IPS-NIHi7 (cell line): ENCODE results near the gene MIB2.
"Not testable (repeated sequence)": the region's sequence is repeated elsewhere in the genome, so short reads cannot be mapped to it uniquely, and the experiment has no call there.

Experiments
- DNase-seq: peaks from one replicate; pipeline ENCODE4 v3.0.0; 2012; ENCODE audit warnings: mixed read lengths; ENCODE audit errors: extremely low spot score

MIB2 gene

DNA sequence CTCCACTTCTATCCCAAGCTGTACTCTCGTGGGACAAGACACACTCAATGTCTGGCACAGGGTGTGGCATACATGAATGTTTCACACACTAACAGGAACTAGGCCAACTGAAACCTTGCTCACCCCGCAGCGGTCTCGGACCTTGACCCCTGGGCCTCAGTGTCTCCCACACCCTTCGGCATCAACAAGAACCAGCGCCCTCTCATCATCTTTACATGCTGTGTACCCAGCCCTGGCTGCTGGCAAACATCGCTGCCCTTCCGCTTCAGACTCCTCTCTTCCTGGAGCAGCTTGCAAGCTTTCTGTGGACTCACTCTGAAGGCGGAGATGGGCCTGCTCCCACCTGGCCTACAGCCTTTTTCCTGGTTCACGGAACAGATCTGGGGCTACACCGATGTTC lies 33.0 kb downstream of the MIB2 start:
- not testable (repeated sequence) for DNase-seq

DNA sequence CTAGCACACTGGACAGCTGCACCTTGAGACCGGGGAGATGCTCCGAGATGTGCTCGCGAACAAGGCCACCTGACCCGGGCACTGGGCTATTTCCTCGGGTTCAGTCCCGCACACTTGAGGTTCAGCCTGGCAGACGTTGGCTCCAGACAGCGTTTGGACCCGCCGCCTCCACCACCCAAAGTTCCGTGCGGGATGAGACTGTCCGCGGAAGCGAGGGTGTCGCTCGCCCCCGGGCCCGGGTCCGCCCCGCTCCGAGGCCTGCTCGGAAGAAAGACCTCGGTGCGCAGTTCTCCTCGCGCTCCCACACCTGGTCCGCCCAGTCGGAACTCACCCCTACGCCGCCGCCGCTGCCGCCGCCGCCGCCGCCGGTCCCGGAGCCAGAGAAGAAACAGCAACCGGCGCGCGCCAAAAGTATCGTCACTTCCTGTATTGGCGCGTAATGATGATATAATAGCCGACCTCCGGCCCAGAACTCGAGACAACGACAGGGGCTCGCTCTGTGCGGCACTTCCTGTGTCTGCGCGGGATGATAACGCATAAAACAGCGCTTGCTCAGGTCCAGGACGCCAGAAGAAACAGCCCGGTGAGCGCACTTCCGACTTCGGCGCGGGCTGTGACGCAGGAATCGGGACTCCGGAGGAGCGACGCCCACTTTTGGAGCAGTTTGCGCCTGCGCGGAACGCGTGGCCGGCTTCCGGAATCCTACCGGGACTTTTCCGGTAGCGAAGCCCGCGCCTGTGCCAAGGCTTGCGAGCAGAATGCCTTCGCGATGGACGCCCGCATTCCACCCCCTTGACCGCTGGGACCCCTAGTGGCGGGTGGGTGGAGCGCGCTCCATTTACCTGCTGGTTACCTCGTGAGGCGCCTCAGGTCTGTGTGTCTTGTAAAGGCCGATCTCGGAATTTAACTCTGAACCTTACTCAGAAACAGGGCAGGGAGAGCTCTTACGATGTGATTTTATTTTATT lies 43.6 kb downstream of the MIB2 start, which contains the start of gene CDK11B:
TSS of gene CDK11B (minus strand) at position 422 of the 967 bp plus-strand sequence. CDS start 1,519 bp downstream, outside the sequence.
- DNase-seq: peak; percentile 92

DNA sequence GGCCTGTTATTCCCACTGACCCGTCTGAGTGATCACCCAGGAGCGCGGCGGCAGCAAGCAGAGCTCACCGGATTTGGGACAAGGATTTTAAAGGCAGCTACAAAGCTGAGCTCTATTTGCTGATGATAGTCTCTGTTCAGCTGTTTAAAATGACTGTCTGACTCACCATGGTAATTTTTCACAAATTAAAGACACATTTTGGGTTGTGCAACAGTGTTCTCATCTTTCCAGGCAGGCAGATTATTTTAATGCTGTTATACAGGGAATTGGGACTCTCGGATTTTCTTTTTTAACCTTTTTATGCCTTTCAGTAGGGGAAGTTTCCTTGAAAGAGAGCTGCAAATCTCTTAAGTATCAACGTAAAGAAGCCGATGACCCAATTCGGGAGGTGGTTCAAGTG lies 47.1 kb downstream of the MIB2 start:
- DNase-seq: not testable (repeated sequence)

DNA sequence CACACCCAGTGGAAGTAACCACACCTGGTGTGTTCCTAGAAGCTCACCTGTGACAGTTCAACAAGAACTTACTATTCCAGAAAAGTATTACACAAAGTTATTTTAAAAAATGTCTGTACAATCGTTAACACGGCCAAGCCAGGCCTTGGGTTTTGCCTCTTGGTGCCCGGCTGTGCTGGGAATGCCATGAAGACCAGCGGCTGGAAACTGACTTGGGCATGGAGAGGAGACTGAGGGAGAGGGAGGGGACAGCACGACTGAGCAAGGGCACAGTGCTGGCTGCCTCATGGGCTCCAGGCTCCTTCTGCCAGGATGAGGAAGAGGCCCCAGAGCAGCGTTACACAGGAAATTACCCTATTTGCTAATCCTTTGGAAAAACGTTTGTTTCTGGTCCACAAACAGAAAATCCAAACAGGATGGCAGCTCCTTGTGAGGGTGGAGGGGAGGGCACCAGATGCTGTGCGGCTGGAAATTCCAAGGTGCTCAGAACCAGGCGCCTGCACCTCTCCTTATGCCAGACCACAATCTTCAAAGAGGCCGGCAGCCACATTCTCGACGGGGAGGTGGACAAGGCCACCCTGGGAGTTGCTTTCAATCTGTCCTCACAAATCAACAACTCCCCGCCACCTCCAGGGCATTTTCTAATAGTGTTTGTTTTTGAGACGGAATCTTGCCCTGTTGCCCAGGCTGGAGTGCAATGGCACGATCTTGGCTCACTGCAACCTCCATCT lies 47.7 kb downstream of the MIB2 start:
- DNase-seq: not testable (repeated sequence)

DNA sequence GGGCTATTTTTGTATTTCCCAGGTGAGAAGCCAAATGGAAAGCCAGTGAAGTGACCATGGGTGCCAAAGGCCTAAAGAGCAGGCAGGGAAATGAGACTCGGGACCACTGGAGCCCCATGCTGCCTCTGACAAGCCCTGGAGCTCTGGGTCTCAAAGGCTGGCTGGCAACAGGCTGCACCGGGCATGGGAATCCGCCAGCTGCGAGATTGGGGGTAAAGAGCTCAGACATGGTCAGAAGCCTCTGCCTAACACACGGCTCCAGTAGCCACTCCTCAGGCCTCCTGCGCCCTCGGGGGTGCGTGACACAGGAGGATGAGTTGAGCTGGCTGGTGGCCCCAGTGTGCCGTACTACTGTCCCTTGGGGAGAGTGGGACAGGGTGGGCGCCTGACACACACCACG lies 49.0 kb downstream of the MIB2 start:
- DNase-seq: not testable (repeated sequence)

DNA sequence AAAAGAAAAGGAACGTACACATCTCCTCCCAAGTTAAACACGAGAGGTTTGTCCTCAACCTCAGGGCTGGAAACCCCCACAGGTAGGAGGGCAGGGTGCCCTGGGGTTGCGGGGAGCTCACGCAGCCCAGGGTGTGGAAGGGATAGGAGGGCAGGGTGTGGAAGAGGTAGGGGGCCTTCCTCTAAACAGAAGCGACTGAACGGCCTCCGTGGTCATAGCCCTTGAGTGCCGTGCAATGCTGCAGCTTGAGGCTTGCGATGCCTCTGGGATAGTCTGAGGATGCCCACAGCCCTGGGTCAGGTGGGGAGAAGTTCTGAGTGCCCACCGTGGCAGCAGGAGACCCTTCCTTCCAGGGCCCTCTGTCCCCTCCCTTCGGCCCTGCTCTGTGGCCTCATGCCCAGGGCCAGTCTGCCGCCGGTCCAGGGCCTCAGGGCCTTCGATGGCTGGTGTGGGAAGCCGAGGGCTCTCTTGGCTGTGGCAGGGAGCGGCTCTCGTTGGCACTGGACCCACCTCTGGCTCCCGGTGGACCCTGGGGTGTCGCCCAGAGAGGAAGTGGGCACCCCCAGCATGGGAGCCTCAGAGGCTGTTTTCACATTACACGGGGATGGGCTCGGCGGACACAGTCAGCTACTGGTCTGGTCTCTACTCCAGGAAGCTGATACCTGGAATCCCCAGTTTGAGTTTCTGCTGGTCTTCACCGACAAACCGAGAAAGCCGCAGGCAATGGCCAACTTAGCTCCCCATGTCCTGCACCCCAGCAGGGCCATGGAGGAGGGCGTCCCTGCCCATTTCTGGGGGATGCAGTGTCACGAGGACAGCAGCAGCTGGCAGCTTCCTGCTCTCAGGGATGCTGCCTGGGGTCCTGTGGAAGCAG lies 49.9 kb downstream of the MIB2 start:
- DNase-seq: no peak

DNA sequence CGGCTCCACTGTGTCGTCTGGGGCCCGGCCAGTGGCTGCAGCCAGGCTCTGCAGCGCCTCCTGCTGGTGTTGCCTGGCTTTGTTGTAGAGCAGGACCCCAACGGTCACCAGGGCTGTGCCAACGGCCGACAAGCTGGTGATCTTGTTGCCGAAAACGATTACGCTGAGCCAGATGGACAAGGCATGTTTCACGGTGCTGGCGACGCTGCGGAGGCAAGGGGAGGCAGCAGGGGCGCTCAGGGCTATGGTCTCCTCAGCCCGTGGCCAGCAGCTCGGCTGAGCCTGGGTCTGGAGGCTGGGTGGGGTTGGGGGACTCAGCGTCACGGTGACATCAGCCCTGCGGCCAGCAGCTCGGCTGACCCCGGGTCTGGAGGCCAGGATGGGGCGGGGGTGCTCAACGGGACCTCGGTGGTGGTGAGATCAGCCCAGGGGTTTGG lies 50.5 kb downstream of the MIB2 start:
- peak; percentile 62 for DNase-seq

DNA sequence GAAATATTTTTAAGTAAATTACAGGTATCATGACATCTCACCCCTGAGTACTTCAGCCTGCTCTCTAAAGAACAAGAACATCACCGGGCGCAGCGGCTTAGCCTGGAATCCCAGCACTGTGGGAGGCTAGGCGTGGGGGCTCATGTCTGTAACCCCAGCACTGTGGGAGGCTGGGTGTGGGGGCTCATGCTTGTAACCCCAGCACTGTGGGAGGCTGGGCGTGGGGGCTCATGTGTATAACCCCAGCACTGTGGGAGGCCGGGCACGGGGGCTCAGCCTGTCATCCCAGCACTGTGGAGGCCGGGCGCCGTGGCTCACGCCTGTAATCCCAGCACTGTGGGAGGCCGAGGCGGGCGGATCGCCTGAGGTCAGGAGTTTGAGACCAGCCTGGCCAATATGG lies 51.2 kb downstream of the MIB2 start:
- DNase-seq: no peak

DNA sequence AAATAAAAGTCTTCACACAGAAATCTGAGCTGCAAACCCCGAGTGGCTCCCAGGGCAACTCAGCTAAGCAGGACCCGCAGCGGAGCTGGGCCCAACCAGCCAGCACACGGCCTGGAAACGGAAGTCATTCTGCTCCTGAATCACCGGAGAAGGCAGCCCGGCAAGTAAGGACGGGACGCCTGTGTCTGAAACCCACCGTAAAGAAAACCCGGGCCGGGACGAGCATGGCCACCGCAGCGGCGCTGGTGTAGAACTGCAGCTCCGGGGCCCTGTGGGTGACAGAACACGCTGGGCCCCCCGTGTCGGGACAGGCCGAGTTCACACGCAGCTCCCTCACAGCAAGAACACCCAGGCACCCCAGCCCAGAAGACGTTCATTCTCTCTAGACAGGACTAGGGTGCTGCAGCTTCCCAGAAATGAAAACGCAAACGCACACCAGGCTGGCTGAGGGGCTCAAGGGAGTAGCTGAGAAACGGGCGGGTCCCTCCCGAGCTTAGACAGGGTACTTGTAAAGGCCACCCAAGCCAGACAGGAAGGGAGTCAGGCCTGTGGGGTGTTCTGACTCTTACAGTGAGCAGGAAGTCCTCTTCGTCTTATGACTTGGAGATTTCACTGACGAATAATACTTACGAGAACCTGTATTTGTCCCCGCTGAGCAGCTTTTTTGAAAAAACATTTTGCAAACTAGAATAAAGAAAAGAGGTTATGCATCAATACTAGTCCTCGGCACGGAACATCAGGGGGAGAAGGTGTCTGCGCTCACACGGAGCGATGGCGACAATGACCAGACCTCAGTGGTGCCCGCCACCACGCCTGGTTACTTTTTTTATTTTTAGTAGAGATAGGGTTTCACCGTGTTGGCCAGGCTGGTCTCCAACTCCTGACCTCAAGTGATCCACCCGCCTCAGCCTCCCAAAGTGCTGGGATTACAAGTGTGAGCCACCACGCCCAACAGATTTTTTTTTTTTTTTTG lies 54.5 kb downstream of the MIB2 start:
- DNase-seq: no peak

DNA sequence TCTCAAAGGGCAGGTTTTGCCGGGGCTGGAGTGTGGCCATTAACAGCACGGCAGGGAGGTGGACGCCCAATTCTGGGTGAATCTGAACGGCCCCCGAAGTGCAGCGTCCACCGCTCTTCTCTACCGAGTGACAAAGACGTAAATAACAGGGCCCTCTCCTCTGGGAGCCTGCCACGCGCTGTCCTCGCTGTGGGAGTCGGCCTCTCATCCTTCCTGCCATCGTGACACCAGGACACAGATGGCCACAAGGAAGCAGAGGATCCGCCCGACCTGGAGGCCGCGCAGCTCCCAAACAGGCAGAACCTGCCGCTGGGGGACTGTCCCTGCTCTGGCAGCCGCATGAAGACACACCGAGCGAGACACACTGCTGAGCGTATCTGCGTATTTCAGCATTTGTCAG lies 55.6 kb downstream of the MIB2 start:
- no peak for DNase-seq

DNA sequence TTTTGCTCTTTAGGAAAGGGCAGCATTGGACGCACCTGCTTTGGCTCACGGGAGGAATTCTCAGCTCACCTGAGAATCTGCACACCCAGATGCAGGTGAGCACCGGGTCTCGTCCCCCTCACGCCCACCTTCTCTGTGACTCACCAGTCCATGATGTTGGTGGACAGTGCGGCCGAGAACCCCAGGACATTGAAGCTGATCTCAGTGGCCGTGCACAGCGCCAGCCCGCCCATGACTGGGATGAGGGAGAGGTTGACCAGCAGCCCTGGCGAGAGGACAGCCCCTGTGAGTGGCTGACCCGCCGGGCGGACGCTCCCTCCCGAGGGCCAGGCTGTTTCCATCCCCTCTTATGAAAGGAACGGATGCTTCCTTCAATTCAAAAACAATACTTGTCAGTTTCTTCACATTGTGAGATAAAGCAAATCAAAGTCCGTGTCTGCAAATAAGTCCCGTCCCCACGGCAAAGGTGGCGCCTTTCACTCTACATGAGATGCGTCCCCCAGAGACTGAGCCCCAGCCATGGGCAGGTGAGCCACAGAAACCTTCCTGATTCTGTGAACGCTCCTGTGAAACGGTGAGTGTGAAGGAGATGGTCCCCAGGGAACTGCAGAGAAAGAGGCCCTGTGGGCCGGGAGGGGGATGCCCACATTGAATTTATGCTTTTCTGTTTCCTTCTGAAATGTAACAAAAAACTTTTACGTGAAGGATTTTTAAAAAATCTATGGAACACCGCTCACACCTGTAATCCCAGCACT lies 56.2 kb downstream of the MIB2 start:
- DNase-seq: no peak

DNA sequence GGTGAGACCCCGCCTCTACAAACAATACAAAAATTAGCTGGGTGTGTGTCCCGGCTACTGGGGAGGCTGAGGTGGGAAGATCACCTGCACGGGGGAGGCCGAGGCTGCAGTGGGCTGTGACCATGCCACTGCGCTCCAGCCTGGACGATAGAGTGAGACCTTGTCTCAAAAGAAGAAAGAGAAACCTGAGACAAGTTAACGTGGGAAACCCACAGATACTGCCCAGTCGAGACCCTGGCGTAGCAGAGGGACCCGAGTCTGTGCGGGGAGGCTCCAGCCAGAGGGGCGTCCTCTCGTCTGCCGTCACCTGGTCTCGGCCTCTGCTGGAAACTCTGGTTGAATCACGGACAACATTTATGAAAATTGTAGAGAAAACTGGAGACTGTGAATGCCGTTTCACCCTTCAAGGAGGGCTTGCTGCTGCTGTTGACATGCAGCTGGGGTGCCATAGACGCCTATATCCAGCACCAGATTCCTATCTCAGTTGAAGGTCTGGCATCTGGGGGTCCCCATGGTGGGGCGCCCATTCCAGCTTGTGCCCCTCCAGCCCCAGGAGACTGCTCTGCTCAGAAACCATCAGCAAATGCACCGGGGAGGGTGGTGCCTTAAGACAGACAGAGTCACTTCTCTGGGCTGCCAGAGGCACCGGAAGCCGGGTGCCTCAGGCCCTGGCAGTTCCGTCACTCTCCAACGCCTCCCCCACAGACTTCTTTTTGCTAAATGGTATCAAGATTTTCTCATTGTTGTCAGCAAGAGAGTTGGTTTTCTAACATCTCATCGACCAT lies 57.1 kb downstream of the MIB2 start:
- DNase-seq: no peak

DNA sequence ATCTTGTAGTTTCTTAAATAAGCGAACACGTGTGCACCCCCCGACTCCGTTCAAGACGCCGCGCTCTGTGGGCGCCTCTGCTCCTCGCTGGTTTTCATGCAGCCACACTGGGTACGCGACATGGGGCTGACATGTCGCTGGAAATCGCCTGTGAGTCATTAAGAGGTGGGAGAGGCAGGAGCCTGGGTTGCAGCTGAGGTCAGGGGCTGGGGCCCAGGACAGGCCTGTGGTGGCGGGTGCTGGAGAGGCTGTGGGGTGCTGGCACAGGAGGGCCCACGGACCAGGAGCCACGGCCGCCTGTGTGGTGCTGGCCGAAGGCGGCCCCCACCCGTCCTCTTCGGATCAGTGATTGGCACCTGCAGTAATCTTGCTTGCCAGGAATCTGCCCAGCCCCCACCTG lies 59.5 kb downstream of the MIB2 start:
- not testable (repeated sequence) for DNase-seq

DNA sequence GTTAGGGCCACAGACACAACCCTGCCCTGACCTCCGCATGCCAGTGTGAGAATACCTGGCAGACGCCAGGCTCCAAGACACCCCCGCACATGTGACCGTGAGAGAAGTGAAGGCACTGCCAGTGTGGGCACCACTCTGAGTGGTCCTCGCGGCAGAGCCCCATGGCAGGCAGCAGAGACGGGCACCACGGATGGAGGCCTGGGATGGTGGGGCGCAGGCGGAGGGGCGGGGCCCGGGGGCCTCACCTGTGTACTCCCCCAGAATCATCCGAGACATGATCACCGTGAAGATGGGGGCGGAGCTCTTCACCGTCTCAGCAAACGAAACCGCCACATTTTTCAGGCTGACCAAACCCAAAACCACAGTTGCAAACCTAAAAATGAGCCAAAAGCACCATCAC lies 59.9 kb downstream of the MIB2 start:
- not testable (repeated sequence) for DNase-seq

DNA sequence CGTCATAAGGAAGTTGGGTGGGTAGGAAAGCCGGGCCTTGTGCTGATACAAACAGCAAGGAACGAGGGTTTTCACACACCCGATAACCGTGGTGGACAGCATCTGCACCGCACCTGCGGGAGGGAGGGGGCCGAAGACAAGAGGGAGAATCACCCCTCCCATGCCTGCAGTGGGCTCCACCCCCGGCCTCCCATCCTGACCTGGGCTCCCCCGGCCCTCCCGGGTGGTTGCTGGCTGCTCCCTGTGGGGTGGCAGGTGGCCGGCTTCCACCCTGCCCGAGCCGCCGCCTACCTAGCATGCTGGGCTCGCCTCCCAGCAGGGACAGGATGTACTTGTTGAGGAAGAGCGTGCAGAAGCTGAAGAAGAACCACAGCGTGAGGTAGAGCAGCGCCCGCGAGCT lies 60.8 kb downstream of the MIB2 start:
- DNase-seq: not testable (repeated sequence)

DNA sequence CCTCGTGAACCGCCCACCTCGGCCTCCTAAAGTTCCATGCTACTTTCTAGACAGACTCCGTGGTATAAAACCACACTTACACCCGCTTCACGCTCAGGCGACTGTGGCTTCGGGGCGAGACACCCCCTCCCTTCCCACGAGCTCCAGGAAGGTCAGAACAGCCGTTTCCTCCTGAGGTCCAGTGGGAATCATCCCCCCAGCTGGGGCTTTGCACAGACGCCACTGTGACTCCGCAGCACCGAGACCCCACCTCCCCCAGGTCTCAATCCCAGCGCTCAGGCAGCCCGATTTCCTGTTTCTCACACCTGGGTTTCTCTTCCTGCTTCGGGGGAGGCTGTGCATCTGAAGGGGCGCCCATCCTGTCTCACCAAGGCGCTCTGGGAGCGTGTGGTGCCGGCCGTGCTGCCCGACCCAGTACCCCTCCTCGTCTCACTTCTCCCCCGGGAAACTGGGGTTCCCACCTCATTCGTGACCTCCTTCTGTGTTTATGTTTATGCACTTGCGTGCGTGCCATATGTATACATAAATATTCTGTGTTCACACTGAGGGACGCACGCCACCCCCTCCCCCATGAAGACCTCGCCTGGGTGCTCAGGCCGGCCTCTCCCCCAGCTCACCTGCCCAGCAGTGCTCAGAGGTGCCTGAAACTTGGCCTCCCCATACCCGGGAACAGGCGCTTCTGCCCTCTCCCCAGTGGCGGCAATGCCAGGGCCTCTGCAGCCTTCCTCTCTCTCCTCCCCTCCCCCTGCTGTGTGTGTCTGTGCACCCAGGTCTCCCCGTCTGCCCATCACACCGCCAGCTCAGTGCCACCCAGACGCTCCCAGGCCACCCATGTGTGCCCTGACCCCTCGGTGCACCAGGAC lies 62.6 kb downstream of the MIB2 start:
- peak; percentile 8 for DNase-seq

DNA sequence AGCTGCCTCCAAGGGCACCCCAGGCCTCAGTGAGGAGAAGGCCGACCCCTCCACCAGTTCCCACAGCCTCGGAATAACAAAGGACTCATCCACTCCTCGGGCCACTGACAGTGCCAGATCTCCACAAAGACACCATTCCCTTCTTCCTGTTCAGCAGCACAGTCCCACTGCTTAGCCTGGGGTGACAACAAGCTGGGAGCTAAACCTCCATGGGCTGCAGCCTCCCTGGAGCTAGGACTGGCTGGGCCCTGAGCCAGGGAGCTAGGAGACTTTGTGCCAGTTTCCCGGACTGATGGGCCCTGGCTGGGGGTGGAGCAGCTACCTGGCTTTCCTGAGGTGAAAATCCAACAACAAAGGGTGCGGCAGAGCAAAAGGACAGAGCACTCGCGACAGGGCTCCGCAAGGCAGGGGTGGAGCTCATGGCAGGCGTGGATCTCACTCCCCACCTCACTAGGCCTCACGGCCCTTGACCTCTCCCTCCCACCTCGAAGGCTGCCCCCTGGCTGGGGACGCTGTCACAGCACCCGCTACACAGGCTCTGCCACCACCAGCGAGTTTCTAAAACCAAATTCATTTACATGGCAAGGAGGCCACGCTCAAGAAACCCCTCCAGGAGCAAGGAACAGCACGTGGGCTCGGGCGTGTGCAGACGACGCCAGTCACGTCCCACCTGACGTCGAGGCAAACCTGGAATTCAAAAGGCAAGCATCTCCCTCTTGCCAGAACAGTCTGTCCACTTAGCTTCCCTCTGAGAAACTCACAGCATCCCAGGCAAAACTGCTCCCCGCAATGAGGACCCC lies 63.5 kb downstream of the MIB2 start:
- peak; percentile 51 for DNase-seq
